IPS DF 19.7 (cell line): ENCODE data around the gene GPR137B.
A peak's percentile ranks its signal among the peaks of the same experiment; 100 is the strongest.

ENCODE experiments used
- DNase-seq: peaks from one replicate; pipeline ENCODE4 v3.0.0-alpha.2; 2013; ENCODE audit warnings: low read depth, low spot score

The GPR137B gene

GRCh38 chr1:236200925-236201324 is 58.6 kb downstream of the GPR137B start:
- DNase-seq: no peak

GRCh38 chr1:236201786-236202185 is 59.4 kb downstream of the GPR137B start:
- DNase-seq: no peak

- DNase-seq: no peak
Observed at GRCh38 chr1:236204039-236204438, 61.7 kb downstream of the GPR137B start.

GRCh38 chr1:236204656-236205055 is 62.3 kb downstream of the GPR137B start:
- no peak for DNase-seq

- peak; percentile 35 for DNase-seq
Observed at GRCh38 chr1:236206548-236206947, 64.2 kb downstream of the GPR137B start.

- DNase-seq: no peak
Observed at GRCh38 chr1:236207121-236207520, 64.8 kb downstream of the GPR137B start.

GRCh38 chr1:236207569-236207968 is 65.2 kb downstream of the GPR137B start:
- no peak for DNase-seq

- no peak for DNase-seq
Observed at GRCh38 chr1:236209185-236209584, 66.8 kb downstream of the GPR137B start.

GRCh38 chr1:236209713-236210112 is 67.4 kb downstream of the GPR137B start:
- no peak for DNase-seq

GRCh38 chr1:236211815-236212214 is 69.5 kb downstream of the GPR137B start:
- DNase-seq: no peak

- DNase-seq: no peak
Observed at GRCh38 chr1:236213534-236213933, 71.2 kb downstream of the GPR137B start.

GRCh38 chr1:236214761-236215160 is 72.4 kb downstream of the GPR137B start:
- no peak for DNase-seq

- no peak for DNase-seq
Observed at GRCh38 chr1:236220473-236220872, 78.1 kb downstream of the GPR137B start.

GRCh38 chr1:236222632-236223031 is 80.3 kb downstream of the GPR137B start:
- no peak for DNase-seq

GRCh38 chr1:236228411-236228810 is 86.1 kb downstream of the GPR137B start:
- no peak for DNase-seq

- DNase-seq: no peak
Observed at GRCh38 chr1:236235116-236235515, 92.8 kb downstream of the GPR137B start.

- DNase-seq: no peak
Observed at GRCh38 chr1:236239092-236239585, 96.8 kb downstream of the GPR137B start.

- DNase-seq: no peak
Observed at GRCh38 chr1:236240675-236241074, 98.3 kb downstream of the GPR137B start.

GRCh38 chr1:236242568-236242967 is 100.2 kb downstream of the GPR137B start:
- no peak for DNase-seq

GRCh38 chr1:236247286-236247685 is 104.9 kb downstream of the GPR137B start:
- DNase-seq: no peak

- DNase-seq: no peak
Observed at GRCh38 chr1:236251587-236251986, 109.2 kb downstream of the GPR137B start.

GRCh38 chr1:236253119-236253518 is 110.8 kb downstream of the GPR137B start:
- DNase-seq: no peak

- no peak for DNase-seq
Observed at GRCh38 chr1:236253918-236254637, 111.7 kb downstream of the GPR137B start.

- DNase-seq: no peak
Observed at GRCh38 chr1:236257216-236257615, 114.9 kb downstream of the GPR137B start.
